ENCODE measurements around the gene SUSD6.

- TF ChIP-seq CTCF (IDR thresholded peaks at IDR 0.05; ENCODE audit: poor library complexity) (no peak), EZH2 (IDR thresholded peaks at IDR 0.05; ENCODE audit: borderline replicate concordance) (no peak), EZH2phosphoT487 (IDR thresholded peaks at IDR 0.05; ENCODE audit: low read depth, severe bottlenecking, unreplicated experiment) (no peak)
Observed at GRCh38 chr14:69662636-69663299, 51.4 kb downstream of the SUSD6 start.
